Endothelial cell (in vitro differentiated cells): Measurements from ENCODE around the gene MED13L. TPM values are rescaled to one million over a fixed set of nuclear protein-coding genes. Genes with fewer than 3 reads are reported as not detected.

Experiments used
- DNase-seq: peaks from one replicate; pipeline ENCODE4 v3.0.0; 2021; ENCODE audit warnings: low spot score
- H3K27ac Mint-ChIP-seq: one replicate; pipeline ENCODE4 v1.8.0; 2021; ENCODE audit warnings: mixed read lengths, inconsistent platforms; ENCODE audit not compliant: unreplicated experiment
- H3K27me3 Mint-ChIP-seq: one replicate; pipeline ENCODE4 v1.8.0; 2021; ENCODE audit warnings: mild to moderate bottlenecking, moderate library complexity, mixed read lengths, inconsistent platforms; ENCODE audit not compliant: unreplicated experiment
- H3K36me3 Mint-ChIP-seq: one replicate; pipeline ENCODE4 v1.8.0; 2021; ENCODE audit warnings: mild to moderate bottlenecking, low read depth, mixed read lengths, inconsistent platforms; ENCODE audit not compliant: unreplicated experiment
- H3K4me1 Mint-ChIP-seq: one replicate; pipeline ENCODE4 v1.8.0; 2021; ENCODE audit warnings: mild to moderate bottlenecking, mixed read lengths, inconsistent platforms; ENCODE audit not compliant: unreplicated experiment
- H3K4me3 Mint-ChIP-seq: one replicate; pipeline ENCODE4 v1.8.0; 2021; ENCODE audit warnings: mild to moderate bottlenecking, mixed read lengths, inconsistent platforms; ENCODE audit not compliant: unreplicated experiment
- H3K9me3 Mint-ChIP-seq: one replicate; pipeline ENCODE4 v1.8.0; 2021; ENCODE audit warnings: mixed read lengths, inconsistent platforms; ENCODE audit not compliant: unreplicated experiment
- total RNA-seq: library from RNA; stranded (reverse); fragmentation: NEBNext Ultra II Directional; extraction: Animal tissue kit (Norgen Biotek cat#: 25700); gene quantifications from one replicate; pipeline ENCODE4 v1.2.1, GENCODE V29; 2021; ENCODE audit not compliant: unreplicated experiment
- TF ChIP-seq, protein P1 (sequence below): fragments of 200-600 bp; sonication (generic); IDR thresholded peaks from one replicate; pipeline ENCODE4 v1.5.0; 2021; ENCODE audit warnings: antibody characterized with exemption; ENCODE audit not compliant: unreplicated experiment

MED13L gene
- total RNA-seq, 1 donor from 2014 or later: 97.0 TPM

DNA sequence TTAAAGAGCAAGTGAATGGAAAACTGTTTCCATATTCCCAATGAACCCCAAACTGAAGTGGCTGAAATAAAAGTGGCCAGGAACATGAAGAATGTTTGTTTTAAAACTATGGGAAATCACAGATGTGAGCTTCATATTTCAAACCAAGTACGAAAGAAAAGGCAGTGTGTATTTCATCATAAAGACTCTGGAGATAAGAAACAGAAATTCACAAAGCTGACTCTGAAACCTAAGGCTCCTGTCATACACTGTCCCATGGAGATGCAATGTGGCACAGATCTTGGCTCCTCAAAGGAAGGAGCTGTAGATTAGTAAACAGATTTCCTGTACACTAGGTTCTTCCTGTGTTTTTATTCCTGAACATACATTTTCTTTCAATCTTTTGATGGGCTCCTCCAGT, 304.4 kb downstream of the MED13L start:
- Mint-ChIP-seq H3K4me3 (no peak overlapping the region), H3K27me3 (no peaks in the 10 kb centered on the region), H3K27ac (peak overlapping the region; percentile 1), H3K4me1 (peaks cover 23% of the 10 kb centered on the region), H3K36me3 (peaks cover 14% of the 10 kb centered on the region), H3K9me3 (no peaks in the 10 kb centered on the region)
- TF ChIP-seq, protein P1, sequence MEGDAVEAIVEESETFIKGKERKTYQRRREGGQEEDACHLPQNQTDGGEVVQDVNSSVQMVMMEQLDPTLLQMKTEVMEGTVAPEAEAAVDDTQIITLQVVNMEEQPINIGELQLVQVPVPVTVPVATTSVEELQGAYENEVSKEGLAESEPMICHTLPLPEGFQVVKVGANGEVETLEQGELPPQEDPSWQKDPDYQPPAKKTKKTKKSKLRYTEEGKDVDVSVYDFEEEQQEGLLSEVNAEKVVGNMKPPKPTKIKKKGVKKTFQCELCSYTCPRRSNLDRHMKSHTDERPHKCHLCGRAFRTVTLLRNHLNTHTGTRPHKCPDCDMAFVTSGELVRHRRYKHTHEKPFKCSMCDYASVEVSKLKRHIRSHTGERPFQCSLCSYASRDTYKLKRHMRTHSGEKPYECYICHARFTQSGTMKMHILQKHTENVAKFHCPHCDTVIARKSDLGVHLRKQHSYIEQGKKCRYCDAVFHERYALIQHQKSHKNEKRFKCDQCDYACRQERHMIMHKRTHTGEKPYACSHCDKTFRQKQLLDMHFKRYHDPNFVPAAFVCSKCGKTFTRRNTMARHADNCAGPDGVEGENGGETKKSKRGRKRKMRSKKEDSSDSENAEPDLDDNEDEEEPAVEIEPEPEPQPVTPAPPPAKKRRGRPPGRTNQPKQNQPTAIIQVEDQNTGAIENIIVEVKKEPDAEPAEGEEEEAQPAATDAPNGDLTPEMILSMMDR: no peak
- DNase-seq: no peak

DNA sequence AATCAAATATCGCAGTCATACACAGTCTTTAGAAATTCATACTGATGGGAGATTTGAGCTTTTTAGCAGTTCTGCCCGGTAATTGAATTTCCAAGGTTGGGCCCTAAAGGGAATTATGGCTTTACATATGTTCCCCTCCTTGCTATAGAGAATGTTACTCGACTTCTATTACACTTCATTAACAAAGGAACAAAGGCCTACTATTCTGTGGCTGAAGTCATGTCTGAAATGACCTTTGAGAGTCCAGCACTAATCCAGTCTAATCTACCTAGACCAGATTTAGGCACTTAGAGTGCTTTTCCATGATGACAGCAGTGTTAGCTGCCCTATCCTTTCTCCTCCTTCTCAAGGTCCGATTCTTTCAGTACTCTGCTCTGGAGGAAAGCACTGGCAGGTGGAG, 305.3 kb downstream of the MED13L start:
- peaks cover 12% of the 10 kb centered on the region for H3K36me3 Mint-ChIP-seq
- peaks cover 23% of the 10 kb centered on the region for H3K4me1 Mint-ChIP-seq
- H3K27me3 Mint-ChIP-seq: no peaks in the 10 kb centered on the region
- no peaks in the 10 kb centered on the region for H3K9me3 Mint-ChIP-seq
- TF ChIP-seq, protein P1: no peak
- no peak for DNase-seq
- peak overlapping the region; percentile 38 for H3K27ac Mint-ChIP-seq
- no peak overlapping the region for H3K4me3 Mint-ChIP-seq

DNA sequence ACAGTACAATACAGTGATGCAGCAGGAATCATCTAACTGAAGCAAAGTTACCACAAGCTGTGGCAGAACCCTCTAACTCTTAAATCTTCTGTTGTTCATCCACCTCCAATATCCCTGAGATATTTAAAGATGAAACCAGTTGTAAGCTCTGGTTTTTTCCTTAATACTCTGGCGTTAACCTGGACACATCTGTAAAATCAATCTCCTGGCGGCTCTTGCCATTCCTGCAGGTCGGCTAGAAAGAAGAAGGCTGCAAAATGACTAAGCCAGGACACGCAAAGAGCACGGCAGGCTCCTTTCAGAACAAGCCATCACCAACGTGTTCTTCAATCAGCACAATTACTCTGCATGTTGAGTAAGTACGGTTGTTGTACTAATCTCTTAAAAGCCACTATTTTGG, 309.3 kb downstream of the MED13L start:
- TF ChIP-seq, protein P1: no peak
- peaks cover 17% of the 10 kb centered on the region for H3K36me3 Mint-ChIP-seq
- peaks cover 9% of the 10 kb centered on the region for H3K4me1 Mint-ChIP-seq
- no peaks in the 10 kb centered on the region for H3K9me3 Mint-ChIP-seq
- no peak for DNase-seq
- no peak overlapping the region for H3K4me3 Mint-ChIP-seq
- peaks cover 4% of the 10 kb centered on the region for H3K27me3 Mint-ChIP-seq
- H3K27ac Mint-ChIP-seq: no peak overlapping the region

DNA sequence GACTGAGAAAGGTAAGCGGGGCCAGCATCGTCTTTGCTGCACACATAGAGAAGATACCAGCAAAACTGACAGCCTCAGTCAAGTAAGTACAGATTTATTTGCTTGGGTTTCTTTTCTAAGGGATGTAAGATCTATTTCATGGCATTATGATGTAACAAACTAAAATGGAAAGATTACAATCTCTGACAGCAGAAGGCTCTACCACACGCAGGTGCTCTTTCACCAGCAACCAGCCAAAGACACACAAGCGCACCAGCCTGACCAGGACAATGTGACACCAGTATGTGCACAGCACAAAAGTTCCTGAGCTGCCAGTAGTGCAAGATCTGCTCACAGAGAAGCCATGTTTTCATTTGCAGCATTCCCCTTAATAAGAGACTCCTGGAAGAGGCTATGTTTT, 311.1 kb downstream of the MED13L start:
- H3K4me3 Mint-ChIP-seq: no peak overlapping the region
- H3K4me1 Mint-ChIP-seq: peaks cover 2% of the 10 kb centered on the region
- H3K36me3 Mint-ChIP-seq: peaks cover 18% of the 10 kb centered on the region
- no peak for DNase-seq
- no peak overlapping the region for H3K27ac Mint-ChIP-seq
- no peaks in the 10 kb centered on the region for H3K9me3 Mint-ChIP-seq
- TF ChIP-seq, protein P1: no peak
- peaks cover 4% of the 10 kb centered on the region for H3K27me3 Mint-ChIP-seq

DNA sequence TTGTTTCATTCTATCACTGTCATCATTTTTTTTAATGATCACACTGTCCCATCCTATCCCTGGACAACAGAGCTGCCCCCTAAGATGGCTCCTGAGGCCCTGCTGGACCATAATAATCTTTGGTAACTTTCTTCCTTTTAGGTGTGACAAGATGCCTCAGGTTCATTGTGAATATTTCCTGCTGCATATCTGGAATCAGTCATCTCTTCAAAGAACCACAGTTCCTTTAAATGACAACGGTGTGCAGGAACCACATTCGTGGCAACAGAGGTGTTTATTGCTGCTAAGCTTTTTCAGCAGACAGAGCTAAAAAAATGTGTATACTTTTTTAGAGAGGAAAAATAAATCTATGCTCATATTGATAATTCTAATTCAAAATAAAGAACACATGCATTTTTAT, 312.9 kb downstream of the MED13L start:
- H3K9me3 Mint-ChIP-seq: no peaks in the 10 kb centered on the region
- peaks cover 6% of the 10 kb centered on the region for H3K4me1 Mint-ChIP-seq
- no peak overlapping the region for H3K4me3 Mint-ChIP-seq
- no peak for DNase-seq
- no peak overlapping the region for H3K27ac Mint-ChIP-seq
- peaks cover 15% of the 10 kb centered on the region for H3K36me3 Mint-ChIP-seq
- H3K27me3 Mint-ChIP-seq: peaks cover 4% of the 10 kb centered on the region
- TF ChIP-seq, protein P1: no peak
